GM10248 (cell line): Measurements from ENCODE around the gene SDK2.

Experiments
- CTCF ChIA-PET: fragments of 300-600 bp; sonication (Branson Sonifier 250); formaldehyde crosslinking; extraction: SDS; loops from one replicate; lab custom pipeline; 2021; ENCODE audit warnings: antibody characterized with exemption; lab: Yijun Ruan, JAX
- POLR2A ChIA-PET: fragments of 350-650 bp; sonication (Branson Sonifier 250); formaldehyde crosslinking; extraction: SDS; loops from one replicate; lab custom pipeline; 2020; ENCODE audit warnings: antibody characterized with exemption; lab: Yijun Ruan, JAX
- DNase-seq: peaks from one replicate; pipeline ENCODE4 v3.0.0; 2012; ENCODE audit errors: extremely low spot score
- TF ChIP-seq, protein P1 (sequence below): IDR thresholded peaks from 2 replicates; pipeline ENCODE4 v1.5.1; 2012; ENCODE audit warnings: mild to moderate bottlenecking, low read depth; ENCODE audit errors: extremely low read depth, missing control alignments, control extremely low read depth

Gene SDK2

DNA sequence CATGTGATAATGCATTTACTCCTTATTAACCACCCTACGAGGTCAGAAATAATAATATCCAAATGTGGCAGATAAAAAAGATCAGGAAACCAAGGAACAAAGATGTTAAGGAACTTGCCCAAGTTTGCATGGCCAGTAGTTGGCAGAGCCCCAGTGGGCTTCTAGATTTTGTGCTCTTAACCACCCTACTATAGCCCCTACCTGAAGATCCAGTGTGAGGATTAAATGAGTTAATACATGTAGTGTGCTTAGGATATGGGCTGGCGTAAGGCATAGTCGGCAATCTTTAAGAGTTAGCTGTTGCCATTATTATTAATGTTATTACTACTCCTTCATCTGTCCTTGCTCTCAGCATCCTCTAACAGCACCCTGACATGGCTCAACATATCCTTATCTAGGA is 153.4 kb downstream of the SDK2 start:
- POLR2A ChIA-PET = no interaction called here
- TF ChIP-seq, protein P1, sequence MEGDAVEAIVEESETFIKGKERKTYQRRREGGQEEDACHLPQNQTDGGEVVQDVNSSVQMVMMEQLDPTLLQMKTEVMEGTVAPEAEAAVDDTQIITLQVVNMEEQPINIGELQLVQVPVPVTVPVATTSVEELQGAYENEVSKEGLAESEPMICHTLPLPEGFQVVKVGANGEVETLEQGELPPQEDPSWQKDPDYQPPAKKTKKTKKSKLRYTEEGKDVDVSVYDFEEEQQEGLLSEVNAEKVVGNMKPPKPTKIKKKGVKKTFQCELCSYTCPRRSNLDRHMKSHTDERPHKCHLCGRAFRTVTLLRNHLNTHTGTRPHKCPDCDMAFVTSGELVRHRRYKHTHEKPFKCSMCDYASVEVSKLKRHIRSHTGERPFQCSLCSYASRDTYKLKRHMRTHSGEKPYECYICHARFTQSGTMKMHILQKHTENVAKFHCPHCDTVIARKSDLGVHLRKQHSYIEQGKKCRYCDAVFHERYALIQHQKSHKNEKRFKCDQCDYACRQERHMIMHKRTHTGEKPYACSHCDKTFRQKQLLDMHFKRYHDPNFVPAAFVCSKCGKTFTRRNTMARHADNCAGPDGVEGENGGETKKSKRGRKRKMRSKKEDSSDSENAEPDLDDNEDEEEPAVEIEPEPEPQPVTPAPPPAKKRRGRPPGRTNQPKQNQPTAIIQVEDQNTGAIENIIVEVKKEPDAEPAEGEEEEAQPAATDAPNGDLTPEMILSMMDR = no peak
- CTCF ChIA-PET = interaction anchor here (1.5 kb wide), 1 partner anchor 16 kb away, joined by 3 read pairs; no protein-coding TSS in a partner anchor
- DNase-seq = no peak

DNA sequence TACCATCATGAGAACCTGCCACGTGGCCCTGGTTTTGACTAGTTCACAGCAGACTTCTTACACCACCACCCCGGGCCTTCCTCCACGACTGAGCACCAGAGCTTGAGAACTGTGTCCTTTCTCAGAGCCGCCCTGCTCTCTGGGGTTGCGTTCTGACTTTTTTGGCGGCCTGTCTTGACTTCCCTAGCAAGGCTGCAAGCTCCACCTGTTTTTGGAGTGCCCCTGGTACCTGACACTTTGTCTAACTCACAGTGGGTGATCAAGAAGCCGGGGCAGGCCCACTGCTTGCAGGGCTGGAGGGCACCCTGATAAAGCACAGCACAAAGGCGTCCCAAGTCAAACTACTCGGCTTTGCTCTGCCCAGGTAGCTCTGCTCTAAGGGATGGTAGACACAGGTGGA is 154.3 kb downstream of the SDK2 start:
- TF ChIP-seq, protein P1 = no peak
- CTCF ChIA-PET = interaction anchor here (1.2 to 1.5 kb wide), 3 partner anchors 10 to 18 kb away, joined by 3 to 5 read pairs (median 3); no protein-coding TSS in a partner anchor
- POLR2A ChIA-PET = no interaction called here
- no peak for DNase-seq

DNA sequence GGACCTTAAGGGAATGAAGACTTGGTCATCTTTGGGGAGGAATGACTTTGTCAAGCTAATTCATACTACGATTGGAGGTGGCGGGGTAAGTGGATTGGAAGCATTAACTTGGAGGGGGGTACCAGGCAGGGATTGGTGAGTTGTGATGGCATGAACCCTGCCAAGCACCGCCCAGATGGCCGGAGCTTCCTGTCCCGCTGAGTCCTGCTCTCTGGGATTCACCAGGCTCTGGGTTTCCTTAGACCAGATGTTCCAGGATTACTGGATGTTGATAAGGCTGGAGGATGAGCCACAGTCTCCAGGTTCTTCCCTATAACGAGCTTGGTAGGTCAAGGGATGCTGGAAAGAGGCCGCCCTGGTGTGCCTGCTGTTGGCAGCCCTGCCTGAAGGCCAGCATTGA is 154.9 kb downstream of the SDK2 start:
- TF ChIP-seq, protein P1 = no peak
- ChIA-PET POLR2A (no interaction called here), CTCF (interaction anchor here (1.2 to 1.5 kb wide), 3 partner anchors 9 to 17 kb away, joined by 3 to 5 read pairs (median 3); no protein-coding TSS in a partner anchor)

DNA sequence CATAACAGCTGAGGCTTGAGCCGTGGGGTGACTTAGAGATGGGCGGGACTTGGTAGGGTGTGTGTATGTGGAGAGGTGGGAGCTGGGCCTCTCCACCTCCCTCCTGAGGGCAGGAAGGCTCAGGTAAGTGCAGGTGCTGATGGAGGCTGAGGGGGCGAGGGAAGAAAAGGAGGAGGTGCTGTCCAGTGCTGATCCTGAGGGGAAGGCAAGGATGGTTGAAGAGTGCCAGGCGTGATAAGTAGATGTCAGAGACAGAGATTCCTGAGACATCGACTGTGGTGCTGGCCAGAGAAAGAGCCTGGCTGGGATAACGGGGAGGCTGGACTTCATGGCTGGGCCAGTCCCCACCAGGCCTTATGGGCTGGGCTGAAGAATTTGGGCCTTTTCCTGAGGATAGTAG is 159.1 kb downstream of the SDK2 start:
- ChIA-PET CTCF (no interaction called here), POLR2A (no interaction called here)
- DNase-seq = no peak
- TF ChIP-seq, protein P1 = no peak

More for the DNA sequence above, 154.9 kb downstream of the SDK2 start:
- no peak for DNase-seq

DNA sequence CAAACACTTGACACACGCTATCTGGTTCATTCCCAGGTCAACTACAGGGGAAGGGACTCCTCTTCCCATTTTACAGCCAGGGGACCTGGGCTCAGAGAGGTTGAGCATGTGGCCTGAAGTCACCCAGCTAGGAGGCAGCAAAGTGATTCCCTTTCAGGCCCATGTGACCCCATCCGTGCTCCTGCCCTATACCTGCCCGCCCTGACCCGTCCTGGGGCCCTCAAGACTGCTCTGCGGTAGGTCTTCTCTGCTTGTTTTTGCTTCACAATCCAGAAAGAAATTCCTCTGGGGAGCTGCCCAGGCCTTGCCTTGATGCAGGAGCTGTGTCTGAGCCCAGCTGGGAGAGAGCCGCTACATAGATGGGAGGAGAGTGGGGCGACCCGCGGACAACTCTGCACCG is 161.4 kb downstream of the SDK2 start:
- DNase-seq = no peak
- CTCF ChIA-PET = no interaction called here
- POLR2A ChIA-PET = no interaction called here
- TF ChIP-seq, protein P1 = no peak

DNA sequence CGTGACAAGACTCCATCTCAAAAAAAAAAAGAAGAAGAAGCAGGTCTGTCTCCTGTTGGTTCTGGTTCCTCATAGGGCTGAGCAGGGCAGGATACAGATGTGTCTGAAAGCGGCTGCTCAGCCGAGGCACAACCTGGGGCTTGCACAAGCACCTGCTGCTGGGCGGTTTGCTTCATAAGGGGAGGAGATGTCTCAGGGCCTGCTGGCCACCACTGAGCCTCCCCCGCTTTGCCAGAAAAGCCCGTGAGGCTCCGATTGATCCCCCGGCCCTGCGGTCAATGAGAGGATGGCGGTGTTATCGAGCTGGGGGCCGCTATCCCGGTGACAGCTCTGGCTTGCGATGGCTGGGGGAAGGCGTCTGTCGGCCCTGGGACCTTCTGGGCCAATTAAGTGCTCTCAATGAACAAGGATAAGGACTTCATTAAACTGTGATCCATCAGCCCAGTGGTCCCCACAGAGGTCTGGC is 162.0 kb downstream of the SDK2 start:
- POLR2A ChIA-PET = no interaction called here
- CTCF ChIA-PET = no interaction called here
- DNase-seq = no peak
- TF ChIP-seq, protein P1 = no peak
